Mesenteric fat pad (tissue), 1 donor: ENCODE data around the gene SRPK2. TPM values are rescaled to one million over a fixed set of nuclear protein-coding genes. Genes with fewer than 3 reads are reported as not detected.
"Not testable (repeated sequence)": the region's sequence is repeated elsewhere in the genome, so short reads cannot be mapped to it uniquely, and the experiment has no call there.

Source experiments
- DNase-seq: peaks from one replicate; pipeline ENCODE4 v3.0.0-alpha.2; 2020; ENCODE audit warnings: low spot score
- total RNA-seq: library from RNA; stranded (reverse); fragmentation: NEBNext Ultra II Directional; extraction: Animal tissue kit (Norgen Biotek cat#: 25700); gene quantifications from one replicate; pipeline ENCODE4 v1.2.1, GENCODE V29; 2021
- donor health status: DM: yes; HTN: yes; CAD: no.

SRPK2 gene
- total RNA-seq, 1 donor from 2014 or later = 42.5 TPM

DNA sequence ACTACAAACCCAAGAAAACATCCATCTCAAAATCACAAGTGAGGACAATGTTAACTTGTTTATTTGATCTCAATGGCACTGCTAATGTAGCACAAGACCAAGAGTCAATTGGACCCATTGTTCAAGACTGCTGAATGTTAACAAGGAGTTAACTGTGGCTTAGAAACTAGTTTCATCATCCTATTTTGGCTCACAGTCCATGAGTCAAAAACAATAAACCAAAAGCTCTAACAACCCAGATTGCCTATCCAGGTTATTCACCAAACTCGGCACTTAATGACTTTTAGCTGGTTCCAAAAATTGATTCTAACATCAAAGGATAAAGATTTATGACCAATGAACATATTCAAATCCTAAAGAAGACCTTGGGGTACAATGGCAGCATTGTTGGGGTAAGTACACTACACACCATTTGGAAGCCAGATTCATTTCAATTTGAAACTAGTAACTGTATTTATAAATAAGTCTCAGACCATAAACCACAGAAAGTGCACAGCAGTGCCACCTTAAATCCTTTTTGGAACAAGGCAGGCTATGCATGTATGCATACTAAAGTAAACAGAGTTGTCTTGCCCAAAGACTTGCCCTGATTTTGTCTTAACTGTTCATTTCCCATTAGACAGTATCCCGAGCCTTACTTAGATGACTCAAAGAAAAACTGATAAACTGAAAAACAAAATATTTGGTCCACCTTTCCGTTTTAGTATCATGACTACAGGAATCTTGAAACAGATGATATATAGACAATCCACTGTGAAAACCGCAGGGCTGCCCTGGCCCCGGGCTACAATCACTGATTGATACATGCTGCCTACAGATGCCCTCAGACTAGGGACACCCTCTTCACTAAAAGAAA is 84.5 kb downstream of the SRPK2 start:
- no peak for DNase-seq

DNA sequence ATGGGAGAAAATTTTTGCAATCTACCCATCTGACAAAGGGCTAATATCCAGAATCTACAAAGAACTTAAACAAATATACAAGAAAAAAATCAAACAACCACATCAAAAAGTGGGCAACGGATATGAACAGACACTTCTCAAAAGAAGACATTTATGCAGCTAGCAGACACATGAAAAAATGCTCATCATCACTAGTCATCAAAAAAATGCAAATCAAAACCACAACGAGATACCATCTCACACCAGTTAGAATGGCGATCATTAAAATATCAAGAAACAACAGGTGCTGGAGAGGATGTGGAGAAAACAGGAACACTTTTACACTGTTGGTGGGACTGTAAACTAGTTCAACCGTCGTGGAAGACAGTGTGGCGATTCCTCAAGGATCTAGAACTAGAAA is 88.1 kb downstream of the SRPK2 start:
- not testable (repeated sequence) for DNase-seq

DNA sequence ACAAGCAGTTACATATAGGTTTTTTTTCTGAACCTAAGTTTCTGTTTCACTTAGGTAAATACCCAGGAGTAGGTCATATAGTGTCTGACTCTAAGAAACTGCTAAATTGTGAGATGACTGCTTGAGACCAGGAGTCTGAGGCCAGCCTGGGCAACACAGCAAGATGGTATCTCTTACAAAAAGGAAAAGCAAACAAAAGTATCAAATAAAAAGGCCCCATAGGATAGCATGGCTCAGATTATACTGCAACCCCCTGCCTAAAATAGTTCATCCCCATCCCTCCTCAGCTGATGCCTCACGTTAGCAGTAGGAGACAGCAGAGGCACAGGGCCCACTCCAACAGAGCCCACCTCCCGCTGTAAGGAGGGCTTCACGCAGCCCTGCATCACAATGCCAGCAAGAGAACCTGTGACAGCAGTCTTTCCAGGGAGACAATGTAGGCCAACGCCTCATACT is 90.3 kb downstream of the SRPK2 start:
- no peak for DNase-seq

DNA sequence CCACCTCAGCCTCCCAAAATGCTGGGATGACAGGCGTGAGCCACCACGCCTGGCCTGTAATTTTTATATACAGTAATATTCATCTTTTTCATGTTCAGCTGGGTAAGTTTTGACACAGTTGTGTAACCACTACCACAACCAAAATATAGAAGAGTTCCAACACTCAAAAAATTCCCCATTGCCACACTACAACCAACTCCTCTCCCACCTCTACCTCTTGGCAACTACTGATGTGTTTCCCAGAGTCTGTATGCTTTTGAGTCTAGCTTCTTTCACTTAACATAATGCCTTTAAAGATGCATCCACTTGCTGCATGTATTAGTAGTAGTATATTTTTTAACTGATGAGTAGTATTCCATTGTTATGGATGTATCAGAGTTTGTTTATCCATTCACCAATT is 90.7 kb downstream of the SRPK2 start:
- DNase-seq = no peak

DNA sequence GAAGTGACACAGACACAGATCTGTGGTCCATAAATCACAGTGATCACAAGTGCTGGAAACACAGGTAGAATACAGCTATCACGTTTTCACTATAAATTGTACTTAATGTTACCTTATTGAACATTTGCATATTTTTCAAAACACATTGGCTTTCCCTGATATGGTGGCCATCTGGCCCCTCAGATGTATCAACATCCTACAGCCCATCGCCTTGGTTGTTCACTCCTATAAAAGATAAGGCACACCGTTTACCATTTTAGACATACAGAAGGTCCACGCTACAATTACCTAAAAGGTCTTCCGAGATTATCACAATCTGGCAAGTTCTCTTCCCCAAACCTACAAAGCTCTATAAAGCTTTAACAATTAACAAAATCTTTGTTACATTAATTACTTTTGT is 91.4 kb downstream of the SRPK2 start:
- no peak for DNase-seq

DNA sequence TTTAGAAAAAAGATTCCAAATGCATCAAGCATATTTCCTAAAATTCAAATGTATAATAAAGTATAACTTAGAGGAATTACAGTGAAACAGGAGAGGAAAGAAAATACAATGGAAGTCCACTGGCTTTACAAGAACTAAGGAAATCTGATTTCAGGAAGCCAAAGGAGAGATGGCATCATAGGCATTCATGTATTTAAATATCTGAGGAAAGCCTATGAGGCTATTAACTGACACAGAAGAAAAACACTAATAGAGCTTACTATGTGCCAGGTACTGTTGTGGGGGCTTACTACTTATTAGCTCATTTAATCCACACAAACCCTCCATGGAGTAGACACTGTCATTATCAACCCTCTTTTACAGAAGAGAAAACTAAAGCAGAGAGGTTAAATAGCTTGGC is 92.2 kb downstream of the SRPK2 start:
- DNase-seq = no peak

DNA sequence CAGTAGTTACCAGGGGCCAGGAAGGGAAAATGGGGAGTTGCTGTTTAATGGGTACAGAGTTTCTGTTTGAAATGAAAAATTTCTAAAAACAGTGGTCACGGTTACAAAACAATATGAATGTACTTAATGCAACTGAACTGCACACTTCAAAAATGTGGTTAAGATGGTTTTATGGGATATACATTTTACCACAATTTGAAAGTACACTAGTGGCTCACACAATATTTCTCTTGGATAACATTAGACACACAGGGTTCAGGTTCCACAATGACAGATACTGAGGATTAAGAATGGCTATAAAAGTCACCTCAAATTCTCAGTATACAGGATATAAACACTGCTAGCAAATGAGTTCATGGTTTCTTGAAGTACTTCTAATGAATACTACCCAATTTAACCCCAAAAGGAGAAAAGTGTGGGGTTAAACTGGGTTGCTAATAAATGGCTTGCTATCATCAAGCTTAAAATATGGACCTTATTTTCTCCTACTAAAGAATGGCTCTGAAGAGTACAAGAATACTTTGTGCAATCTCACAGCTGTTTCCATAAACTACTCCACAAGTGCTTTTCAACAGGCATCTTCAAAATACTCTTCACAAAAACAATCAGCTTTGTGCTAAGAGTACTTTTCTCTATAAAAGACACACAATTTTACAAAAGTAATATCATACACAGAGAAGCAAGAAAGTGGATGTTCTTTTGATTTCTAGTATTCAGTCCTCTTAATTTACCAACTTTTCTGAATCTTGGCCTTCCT is 92.9 kb downstream of the SRPK2 start:
- no peak for DNase-seq

DNA sequence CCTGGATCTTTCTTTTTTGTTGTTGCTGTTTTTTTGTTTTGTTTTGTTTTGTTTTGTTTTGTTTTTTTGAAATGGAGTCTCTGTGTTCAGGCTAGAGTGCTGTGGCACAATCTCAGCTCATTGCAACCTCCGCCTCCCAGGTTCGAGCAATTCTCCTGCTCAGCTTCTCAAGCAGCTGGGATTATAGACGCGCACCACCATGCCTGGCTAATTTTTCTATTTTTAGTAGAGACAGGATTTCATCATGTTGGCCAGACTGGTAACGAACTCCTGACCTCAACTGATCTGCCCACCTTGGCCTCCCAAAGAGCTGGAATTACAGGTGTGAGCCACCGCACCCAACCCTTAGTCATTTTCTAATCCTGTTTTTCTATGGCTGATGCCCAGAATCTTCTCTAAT is 94.2 kb downstream of the SRPK2 start:
- DNase-seq = not testable (repeated sequence)

DNA sequence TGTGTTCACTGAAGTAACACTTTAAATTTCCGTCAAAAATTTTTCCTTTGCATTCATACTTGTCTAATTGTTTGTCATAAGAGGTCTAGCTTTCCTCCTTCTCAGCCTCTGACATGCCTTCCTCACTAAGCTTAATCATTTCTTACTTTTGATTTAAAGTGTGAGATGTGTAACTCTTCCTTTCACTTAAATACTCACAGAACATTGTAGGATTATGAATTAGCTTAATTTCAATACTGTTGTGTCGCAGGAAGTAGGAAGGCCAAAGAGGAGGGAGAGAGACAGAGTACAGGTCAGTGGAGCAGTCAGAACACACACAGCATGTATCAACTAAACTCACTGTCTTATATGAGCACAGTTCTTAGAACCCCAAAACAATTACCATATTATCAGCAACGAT is 99.0 kb downstream of the SRPK2 start:
- DNase-seq = no peak

DNA sequence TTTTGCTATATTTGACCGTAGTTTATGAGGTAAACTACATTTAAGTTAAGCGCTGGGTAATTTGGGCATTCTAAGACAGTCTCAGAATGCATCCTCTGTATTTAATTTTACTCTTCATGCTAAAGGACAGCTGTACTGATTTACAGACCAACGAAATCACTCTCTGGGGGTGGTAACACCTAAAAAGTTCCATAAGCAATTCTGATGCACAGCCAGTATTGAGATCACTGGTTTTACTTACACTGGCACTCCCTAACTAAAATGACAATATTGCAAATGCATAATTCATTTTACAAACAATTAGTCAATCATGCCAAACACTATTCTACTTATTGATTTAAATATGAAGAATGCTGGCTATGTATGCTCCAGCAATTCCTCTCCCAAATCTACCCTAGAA is 102.3 kb downstream of the SRPK2 start:
- no peak for DNase-seq

DNA sequence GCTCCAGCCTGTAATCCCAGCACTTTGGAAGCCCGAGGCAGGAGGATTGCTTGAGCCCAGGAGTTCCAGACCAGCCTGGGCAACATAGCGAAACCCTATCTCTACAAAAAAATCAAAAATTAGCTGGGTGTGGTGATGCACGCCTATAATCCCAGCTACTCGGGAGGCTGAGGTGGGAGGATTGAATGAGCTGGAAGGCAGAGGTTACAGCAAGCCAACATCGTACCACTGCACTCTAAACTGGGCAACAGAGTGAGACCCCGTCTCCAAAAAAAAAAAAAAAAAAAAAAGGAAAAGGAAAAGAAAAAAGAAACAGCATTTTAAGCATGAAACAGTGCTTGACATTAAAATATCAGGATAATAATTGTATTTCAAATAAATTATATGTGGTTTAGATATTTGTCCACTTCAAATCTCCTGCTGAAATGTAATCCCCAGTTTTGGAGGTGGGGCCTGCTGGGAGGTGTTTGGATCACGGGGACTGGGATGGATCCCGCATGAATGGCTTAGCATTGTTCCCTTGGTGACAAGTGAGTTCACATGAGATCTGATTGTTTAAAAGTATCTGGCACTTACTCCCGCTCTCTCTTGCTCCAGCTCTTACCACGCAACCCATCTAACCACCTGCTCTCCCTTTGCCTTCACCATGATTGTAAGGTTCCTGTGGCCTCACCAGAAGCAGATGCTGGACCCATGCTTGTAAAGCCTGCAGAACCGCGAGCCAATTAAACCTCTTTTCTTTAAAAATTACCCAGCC is 103.4 kb downstream of the SRPK2 start:
- no peak for DNase-seq

DNA sequence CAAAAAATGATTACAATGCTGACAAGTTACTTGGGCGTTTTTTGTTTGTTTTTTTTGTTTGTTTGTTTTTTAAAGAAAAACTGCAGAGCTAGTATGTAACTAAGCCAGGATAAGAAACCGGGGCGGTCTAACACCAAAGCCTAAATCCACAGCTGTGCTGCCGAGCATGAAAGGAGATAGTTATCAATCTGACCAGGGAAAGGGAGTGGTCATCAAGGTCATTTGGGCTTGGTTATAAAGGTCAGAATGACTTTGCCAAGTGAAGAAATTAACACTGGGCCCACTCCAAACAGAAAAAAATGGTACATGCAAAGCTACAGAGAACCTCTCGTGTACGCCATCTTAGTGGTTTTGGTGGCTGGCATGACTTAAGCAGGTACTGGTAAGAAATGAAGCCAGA is 104.7 kb downstream of the SRPK2 start:
- no peak for DNase-seq

DNA sequence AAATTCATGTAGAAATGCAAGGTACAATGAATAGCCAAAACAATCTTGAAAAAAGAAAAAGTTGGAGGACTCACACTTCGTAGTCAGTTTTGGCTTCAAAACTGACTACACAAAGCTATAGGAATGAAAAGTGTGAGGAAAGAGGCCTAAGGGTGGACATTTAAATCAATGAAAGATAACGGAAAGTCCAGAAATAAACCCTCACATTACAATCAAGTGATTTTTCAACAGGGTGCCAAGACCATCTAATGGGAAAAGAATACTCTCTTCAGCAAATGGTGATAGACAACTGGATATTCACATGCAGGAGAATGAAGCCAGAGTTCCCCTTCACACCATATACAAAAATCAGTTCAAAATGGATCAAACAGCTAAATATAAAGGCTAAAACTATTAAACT is 106.8 kb downstream of the SRPK2 start:
- DNase-seq = no peak

DNA sequence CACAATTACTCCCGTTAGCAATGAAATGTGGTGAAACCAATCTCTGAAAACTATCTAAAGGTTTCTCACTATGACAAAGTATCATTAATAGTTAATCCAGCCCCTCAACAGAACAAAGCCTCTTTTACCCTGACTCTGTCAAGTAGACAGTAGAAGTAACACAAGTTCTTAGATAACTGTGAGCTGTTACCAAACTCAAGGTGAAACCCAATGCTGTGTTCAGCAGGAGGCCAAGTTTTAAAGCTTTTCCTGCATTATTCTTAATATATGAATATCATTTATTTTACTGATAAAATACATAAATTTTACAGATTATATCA is 109.1 kb downstream of the SRPK2 start:
- no peak for DNase-seq

DNA sequence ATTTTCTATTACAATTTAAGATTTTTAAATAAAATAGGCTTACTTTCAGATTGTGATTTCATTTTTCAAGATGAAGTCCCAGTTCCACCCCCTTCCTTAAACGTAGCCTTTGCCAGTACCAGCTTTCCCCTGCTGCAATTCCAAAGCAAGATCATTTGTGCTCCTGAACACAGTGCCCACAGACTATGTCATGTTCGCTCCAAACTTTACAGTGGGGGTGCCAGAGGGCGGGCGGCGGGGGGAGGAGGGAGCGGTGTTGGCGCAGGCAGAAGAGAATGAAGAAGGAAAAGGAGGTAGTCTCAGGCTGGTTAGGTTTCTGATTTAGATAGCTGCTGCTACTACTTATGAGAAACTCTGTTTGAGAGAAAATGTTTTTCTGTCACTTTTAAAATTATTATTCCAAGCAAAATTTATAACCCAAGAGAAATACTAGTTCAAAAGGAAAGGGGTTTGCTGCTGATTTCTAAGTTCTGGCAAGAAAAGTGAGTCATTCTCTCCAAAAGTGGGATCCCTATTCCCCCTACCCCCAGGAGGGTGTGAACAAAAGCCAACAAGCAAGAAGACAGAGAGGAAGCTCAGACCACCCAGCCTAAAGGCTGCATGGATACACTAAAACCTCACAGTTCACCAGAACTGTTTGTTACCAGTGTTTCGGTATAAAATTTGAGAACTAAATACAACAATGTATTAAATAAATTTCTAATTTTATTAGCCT is 109.6 kb downstream of the SRPK2 start:
- DNase-seq = no peak

DNA sequence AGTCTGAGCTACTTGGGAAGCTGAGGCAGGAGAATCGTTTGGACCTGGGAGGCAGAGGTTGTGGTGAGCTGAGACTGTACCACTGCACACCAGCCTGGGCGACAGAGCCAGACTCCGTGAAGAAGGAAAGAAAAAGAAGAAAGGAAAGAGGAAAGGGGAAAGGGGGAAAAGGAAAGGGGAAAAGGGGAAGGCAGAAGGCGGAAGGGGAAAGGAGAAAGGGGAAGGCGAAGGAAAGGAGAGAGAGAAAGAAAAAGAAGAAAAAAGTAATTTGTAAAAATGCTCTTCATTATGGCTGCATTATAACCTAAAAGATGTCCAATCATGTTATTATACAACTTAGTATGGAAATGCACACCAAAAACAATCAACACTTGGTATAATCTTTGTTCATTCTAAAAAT is 110.2 kb downstream of the SRPK2 start:
- no peak for DNase-seq

DNA sequence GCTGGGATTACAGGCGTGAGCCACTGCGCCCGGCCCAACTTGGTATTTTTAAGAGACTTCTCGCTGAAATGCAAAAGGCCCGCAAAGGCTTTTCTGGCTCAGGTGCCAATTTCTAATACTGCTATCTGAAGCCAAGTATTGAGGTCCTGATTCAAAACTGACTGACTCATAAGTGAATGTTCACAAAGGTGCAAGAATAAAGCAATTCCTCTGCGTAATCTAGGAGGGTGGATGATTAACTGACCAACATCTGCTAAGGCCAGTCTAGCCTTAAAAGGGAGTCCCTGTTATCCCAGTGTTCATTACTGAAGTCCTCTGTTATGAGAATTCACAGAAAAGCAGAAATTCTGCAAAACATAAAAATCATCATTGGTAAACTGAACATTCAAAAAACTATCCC is 111.4 kb downstream of the SRPK2 start:
- no peak for DNase-seq

DNA sequence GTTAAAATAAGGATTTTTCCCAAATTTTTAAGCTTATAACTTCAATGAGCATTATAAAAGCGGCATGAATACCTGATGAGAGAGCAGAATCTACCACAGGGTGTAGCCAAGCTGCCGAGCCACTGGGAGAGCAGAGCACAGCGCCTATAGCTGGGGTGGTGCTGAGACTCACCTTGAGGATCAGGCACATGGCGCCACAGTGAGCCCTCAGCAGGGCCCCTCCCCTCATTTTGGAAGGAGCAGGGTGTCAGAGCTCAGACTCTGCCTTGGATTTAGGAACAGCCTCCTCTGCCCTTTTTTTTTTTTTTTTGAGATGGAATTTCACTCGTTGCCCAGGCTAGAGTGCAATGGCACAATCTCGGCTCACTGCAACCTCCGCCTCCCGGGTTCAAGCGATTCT is 118.6 kb downstream of the SRPK2 start:
- no peak for DNase-seq

DNA sequence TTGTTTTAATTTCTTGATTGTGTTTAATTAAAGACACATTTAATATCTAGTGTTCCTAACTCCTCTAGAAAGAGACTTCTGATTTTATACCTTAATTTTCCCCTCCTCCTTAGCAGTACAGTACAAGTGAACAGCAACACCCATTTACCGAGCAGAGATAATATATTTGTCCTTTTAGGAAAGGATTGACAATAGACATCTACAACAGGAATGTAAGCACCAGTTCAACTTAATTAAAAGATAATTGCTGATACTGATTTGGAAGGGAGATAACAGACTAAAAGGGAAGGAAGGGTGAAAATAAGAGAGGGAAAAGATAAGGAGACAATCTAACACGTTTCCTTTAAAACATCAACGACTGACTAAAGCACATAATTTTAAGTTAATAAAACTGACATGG is 119.3 kb downstream of the SRPK2 start:
- DNase-seq = no peak

DNA sequence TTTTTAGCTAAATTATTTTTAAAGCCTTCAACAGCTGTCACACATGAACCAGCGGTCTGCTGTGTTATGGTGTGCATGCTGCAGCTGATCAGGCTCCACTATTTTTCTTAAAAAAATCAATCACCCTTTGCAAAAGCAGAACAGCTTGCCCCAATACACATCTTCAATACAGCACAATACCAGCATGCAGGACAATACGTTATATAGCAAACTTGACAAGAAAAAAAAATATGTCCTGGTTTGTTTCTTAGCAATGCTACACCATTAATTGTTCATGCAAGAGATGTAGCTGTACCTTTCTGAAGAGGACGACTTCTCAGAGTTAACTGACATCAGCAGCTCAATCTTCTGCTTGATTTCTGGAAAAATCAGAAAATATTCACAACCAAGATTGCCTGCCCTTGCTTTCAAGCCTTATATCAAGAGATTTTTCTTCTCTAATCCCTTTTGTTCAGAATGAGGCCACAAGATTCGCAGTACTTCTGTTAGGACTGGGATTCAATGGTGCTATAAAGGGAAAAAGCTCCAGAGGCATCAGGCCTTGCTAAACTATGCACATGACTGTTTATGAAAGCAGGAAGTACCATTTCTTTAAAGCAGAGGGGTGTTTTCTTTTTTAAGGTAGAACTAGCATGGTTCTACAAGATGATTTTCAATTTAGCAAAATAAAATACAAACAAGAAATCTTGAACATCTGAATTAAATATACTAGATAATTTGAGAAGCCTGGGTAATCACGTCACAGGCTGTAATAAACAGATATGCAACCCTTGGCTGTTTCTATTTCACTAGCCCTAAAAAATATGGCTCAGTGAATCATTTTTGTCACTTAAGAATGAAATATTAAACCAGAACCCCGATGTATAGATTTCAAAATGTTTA is 120.0 kb downstream of the SRPK2 start:
- DNase-seq = no peak
